ENCODE data around the gene VCAN. TPM values are rescaled to one million over a fixed set of nuclear protein-coding genes. Genes with fewer than 3 reads are reported as not detected.

The VCAN gene
- total and polyA plus RNA-seq, 2 donors from 2014 or later = 2.1 to 226 TPM

DNA sequence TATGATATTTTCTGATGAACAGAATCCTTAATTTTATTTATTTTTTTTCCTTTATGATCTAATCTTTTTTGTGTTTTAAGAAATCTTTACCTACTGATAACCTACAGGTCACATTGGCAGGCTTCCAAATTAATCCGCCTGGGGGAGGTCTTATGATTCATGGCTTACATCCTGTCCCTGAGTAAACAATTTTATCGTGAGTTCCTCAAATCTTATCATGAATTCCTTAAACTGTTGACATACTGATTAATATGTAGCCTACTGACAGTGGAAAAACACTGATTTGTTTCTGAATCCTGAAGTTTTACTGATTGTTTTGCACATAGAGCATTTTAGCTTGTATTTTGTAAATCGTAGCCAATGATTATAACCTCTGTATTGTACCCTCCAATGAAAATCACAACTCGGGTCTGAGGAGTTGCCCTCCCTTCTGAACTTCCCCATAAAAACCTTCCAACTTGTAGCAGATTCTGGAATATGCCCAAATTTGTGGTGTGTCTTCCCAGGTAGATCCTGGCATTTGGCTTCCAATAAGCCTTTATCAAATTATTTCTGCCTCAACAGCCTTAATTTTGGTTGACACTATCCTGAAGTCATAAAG, 105.6 kb downstream of the VCAN start:
- Histone ChIP-seq H3K4me3 (ENCODE audit: low read length in 3 of 3) (no peak overlapping the region), H3K9me3 (ENCODE audit: control insufficient read depth in 2 of 3, insufficient read depth in 1 of 3, low read length in 3 of 3) (no peaks in the 10 kb centered on the region), H3K27me3 (ENCODE audit: control insufficient read depth, insufficient read depth, low read length) (no peaks in the 10 kb centered on the region), H3K27ac (ENCODE audit: low read depth in 2 of 2, low read length in 2 of 2) (no peak overlapping the region), H3K4me1 (ENCODE audit: control insufficient read depth in 2 of 3, insufficient read depth in 2 of 3, low read depth in 1 of 3, low read length in 3 of 3) (no peaks in the 10 kb centered on the region), H3K9ac (ENCODE audit: low read length in 3 of 3) (no peak overlapping the region), H3K36me3 (ENCODE audit: control insufficient read depth in 2 of 3, insufficient read depth in 3 of 3, low read length in 3 of 3) (peaks cover 0 to 11% (median 0%) of the 10 kb centered on the region in 3 donors)
- intact Hi-C loops (cut with DNase I) = no loop called here
- FAIRE-seq (no peak), DNase-seq (peak in 1 of 5 donors; percentile 13)
- TF ChIP-seq, protein P1, sequence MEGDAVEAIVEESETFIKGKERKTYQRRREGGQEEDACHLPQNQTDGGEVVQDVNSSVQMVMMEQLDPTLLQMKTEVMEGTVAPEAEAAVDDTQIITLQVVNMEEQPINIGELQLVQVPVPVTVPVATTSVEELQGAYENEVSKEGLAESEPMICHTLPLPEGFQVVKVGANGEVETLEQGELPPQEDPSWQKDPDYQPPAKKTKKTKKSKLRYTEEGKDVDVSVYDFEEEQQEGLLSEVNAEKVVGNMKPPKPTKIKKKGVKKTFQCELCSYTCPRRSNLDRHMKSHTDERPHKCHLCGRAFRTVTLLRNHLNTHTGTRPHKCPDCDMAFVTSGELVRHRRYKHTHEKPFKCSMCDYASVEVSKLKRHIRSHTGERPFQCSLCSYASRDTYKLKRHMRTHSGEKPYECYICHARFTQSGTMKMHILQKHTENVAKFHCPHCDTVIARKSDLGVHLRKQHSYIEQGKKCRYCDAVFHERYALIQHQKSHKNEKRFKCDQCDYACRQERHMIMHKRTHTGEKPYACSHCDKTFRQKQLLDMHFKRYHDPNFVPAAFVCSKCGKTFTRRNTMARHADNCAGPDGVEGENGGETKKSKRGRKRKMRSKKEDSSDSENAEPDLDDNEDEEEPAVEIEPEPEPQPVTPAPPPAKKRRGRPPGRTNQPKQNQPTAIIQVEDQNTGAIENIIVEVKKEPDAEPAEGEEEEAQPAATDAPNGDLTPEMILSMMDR (IDR thresholded peaks at IDR 0.05; ENCODE audit: borderline replicate concordance, extremely low read depth, insufficient read depth) = no peak

DNA sequence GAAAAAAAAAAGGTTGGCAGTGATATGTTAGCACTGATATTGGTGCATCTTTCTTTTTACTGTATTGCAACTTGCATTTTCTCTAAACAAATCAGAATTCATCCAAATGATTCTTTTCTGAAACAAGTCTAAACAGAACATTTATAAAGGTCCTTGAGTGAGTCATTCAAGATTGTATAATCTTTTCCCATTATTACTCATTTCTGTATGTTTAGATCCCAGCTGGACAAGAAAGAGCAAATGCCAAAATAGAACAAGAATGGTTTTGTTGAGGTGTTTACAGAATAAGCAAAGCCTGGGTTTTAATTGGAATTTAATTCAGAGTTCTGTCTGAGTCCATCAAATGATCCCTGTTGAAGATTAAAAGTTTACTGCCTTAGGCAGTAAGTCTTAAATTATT, 112.3 kb downstream of the VCAN start:
- intact Hi-C loops (cut with DNase I) = no loop called here
- Histone ChIP-seq H3K9me3 (ENCODE audit: control insufficient read depth in 2 of 3, insufficient read depth in 1 of 3, low read length in 3 of 3) (no peaks in the 10 kb centered on the region), H3K9ac (ENCODE audit: low read length in 3 of 3) (no peak overlapping the region), H3K36me3 (ENCODE audit: control insufficient read depth in 2 of 3, insufficient read depth in 3 of 3, low read length in 3 of 3) (peaks cover 0 to 3% (median 0%) of the 10 kb centered on the region in 3 donors), H3K27me3 (ENCODE audit: control insufficient read depth, insufficient read depth, low read length) (no peaks in the 10 kb centered on the region), H3K4me1 (ENCODE audit: control insufficient read depth in 2 of 3, insufficient read depth in 2 of 3, low read depth in 1 of 3, low read length in 3 of 3) (no peaks in the 10 kb centered on the region), H3K4me3 (ENCODE audit: low read length in 3 of 3) (no peak overlapping the region), H3K27ac (ENCODE audit: low read depth in 2 of 2, low read length in 2 of 2) (no peak overlapping the region)
- FAIRE-seq (no peak), DNase-seq (no peak)
- TF ChIP-seq, protein P1 (IDR thresholded peaks at IDR 0.05; ENCODE audit: borderline replicate concordance, extremely low read depth, insufficient read depth) = no peak

DNA sequence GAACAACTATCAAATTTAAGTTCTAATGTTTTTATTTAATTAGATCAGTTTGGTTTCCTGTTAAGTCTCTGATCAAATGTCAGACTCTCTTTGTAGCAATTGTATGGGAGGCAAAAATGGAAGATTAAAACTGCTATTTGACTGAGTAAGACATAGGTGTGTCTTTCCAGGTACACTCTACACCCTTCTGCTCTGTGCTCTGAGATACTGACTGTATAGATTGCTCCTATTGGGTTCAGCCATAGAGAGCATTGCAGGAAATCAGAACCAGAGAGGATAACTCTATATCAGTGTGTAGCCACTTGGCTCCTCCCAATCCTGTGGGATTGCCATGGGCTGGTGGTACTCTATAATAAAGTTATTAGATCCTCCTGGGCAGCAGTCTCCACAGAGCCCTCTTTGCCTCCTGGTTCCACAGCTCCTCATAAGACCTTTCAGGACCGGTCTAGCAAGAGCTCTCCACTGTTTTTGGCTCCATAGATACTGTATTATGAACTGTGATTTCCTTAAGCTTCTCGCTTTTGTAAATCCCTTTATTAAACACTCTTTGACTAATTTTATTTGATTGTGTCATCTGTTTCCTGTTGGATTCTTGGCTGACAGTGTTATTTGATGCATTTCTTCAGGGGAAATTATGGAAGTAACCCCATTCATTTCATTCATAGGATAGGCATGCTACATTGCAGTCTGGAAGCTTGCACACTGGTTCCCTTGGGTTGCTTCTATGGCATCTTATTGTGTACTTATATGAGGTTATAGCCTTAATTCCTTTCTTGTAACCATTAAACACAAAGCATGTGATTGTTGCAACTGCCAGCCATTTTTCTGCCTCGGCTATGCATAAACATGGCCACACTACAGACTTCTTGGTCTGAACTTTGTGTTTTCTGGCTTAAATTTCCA, 115.6 kb downstream of the VCAN start:
- Histone ChIP-seq H3K4me3 (ENCODE audit: low read length in 3 of 3) (no peak overlapping the region), H3K4me1 (ENCODE audit: control insufficient read depth in 2 of 3, insufficient read depth in 2 of 3, low read depth in 1 of 3, low read length in 3 of 3) (no peaks in the 10 kb centered on the region), H3K36me3 (ENCODE audit: control insufficient read depth in 2 of 3, insufficient read depth in 3 of 3, low read length in 3 of 3) (peaks cover 0 to 3% (median 0%) of the 10 kb centered on the region in 3 donors), H3K27me3 (ENCODE audit: control insufficient read depth, insufficient read depth, low read length) (no peaks in the 10 kb centered on the region), H3K27ac (ENCODE audit: low read depth in 2 of 2, low read length in 2 of 2) (no peak overlapping the region), H3K9me3 (ENCODE audit: control insufficient read depth in 2 of 3, insufficient read depth in 1 of 3, low read length in 3 of 3) (no peaks in the 10 kb centered on the region), H3K9ac (ENCODE audit: low read length in 3 of 3) (no peak overlapping the region)
- no peak for FAIRE-seq
- TF ChIP-seq, protein P1 (IDR thresholded peaks at IDR 0.05; ENCODE audit: borderline replicate concordance, extremely low read depth, insufficient read depth) = no peak
- DNase-seq = no peak
- intact Hi-C loops (cut with DNase I) = no loop called here

All from kidney (tissue), 14 donors.